GM18861 (cell line): ENCODE measurements around the gene ZNF578.
"Not testable (repeated sequence)": the region's sequence is repeated elsewhere in the genome, so short reads cannot be mapped to it uniquely, and the experiment has no call there.

ENCODE experiments used
- ATAC-seq: cut with Tn5 transposase; IDR thresholded peaks from one replicate; pipeline ENCODE4 v1.9.1; 2021; ENCODE audit not compliant: unreplicated experiment

Gene ZNF578

GRCh38 chr19:52507266-52507665 lies 53.9 kb downstream of the ZNF578 start:
- ATAC-seq = no peak

GRCh38 chr19:52516191-52516590 lies 62.8 kb downstream of the ZNF578 start:
- ATAC-seq = no peak

- ATAC-seq = no peak
These were observed 65.3 kb downstream of the ZNF578 start for GRCh38 chr19:52518646-52519045.

- not testable (repeated sequence) for ATAC-seq
These were observed 65.8 kb downstream of the ZNF578 start for GRCh38 chr19:52519175-52519574.

GRCh38 chr19:52520013-52520412 lies 66.7 kb downstream of the ZNF578 start:
- no peak for ATAC-seq

- ATAC-seq = no peak
These were observed 69.2 kb downstream of the ZNF578 start for GRCh38 chr19:52522551-52522950.

- ATAC-seq = no peak
These were observed 70.7 kb downstream of the ZNF578 start for GRCh38 chr19:52524086-52524485.

- peak; percentile 86 for ATAC-seq
These were observed 74.0 kb downstream of the ZNF578 start, which contains the start of gene ZNF808 for GRCh38 chr19:52527134-52527955. Gene ZNF808, plus strand, starts transcription at chr19:52527668. Its CDS starts 15,617 bp downstream, at chr19:52543285.

GRCh38 chr19:52527956-52528351 lies 74.6 kb downstream of the ZNF578 start:
- peak; percentile 5 for ATAC-seq

GRCh38 chr19:52532480-52532879 lies 79.1 kb downstream of the ZNF578 start:
- no peak for ATAC-seq

- ATAC-seq = no peak
These were observed 80.5 kb downstream of the ZNF578 start for GRCh38 chr19:52533901-52534300.

- not testable (repeated sequence) for ATAC-seq
These were observed 82.0 kb downstream of the ZNF578 start for GRCh38 chr19:52535385-52535770.

GRCh38 chr19:52535771-52536447 lies 82.6 kb downstream of the ZNF578 start:
- ATAC-seq = no peak

GRCh38 chr19:52536448-52536800 lies 83.1 kb downstream of the ZNF578 start:
- ATAC-seq = no peak

GRCh38 chr19:52538815-52539214 lies 85.5 kb downstream of the ZNF578 start:
- ATAC-seq = not testable (repeated sequence)

GRCh38 chr19:52541176-52541575 lies 87.8 kb downstream of the ZNF578 start:
- ATAC-seq = not testable (repeated sequence)

GRCh38 chr19:52541608-52542007 lies 88.3 kb downstream of the ZNF578 start:
- ATAC-seq = no peak

GRCh38 chr19:52542541-52542940 lies 89.2 kb downstream of the ZNF578 start:
- ATAC-seq = not testable (repeated sequence)

GRCh38 chr19:52542984-52543664 lies 89.8 kb downstream of the ZNF578 start:
- ATAC-seq = no peak

GRCh38 chr19:52554216-52554971 lies 101.0 kb downstream of the ZNF578 start:
- no peak for ATAC-seq
